ENCODE results near the gene RBM4.

RBM4 gene

GRCh38 chr11:66619080-66619554 is 19.4 kb upstream of the RBM4 start:
- DNase-seq (ENCODE audit: low read depth), result peak; percentile 48
- peak overlapping the region; percentile 80 for H3K4me3 ChIP-seq (ENCODE audit: low read depth, low read length)
- TF ChIP-seq CTCF (IDR thresholded peaks at IDR 0.05; ENCODE audit: insufficient read depth, low read depth, low read length, missing control alignments), result no peak

GRCh38 chr11:66624450-66624849 is 14.1 kb upstream of the RBM4 start:
- no peak for DNase-seq (ENCODE audit: low read depth)
- TF ChIP-seq CTCF (IDR thresholded peaks at IDR 0.05; ENCODE audit: insufficient read depth, low read depth, low read length, missing control alignments), result no peak
- no peak overlapping the region for H3K4me3 ChIP-seq (ENCODE audit: low read depth, low read length)

- TF ChIP-seq CTCF (IDR thresholded peaks at IDR 0.05; ENCODE audit: insufficient read depth, low read depth, low read length, missing control alignments), result no peak
These were observed 13.3 kb upstream of the RBM4 start for GRCh38 chr11:66625041-66625751.

GRCh38 chr11:66625752-66626149 is 12.8 kb upstream of the RBM4 start:
- no peak for DNase-seq (ENCODE audit: low read depth)
- TF ChIP-seq CTCF (IDR thresholded peaks at IDR 0.05; ENCODE audit: insufficient read depth, low read depth, low read length, missing control alignments), result no peak
- H3K4me3 ChIP-seq (ENCODE audit: low read depth, low read length), result no peak overlapping the region

More at GRCh38 chr11:66625041-66625751, 13.3 kb upstream of the RBM4 start:
- no peak for DNase-seq (ENCODE audit: low read depth)
- H3K4me3 ChIP-seq (ENCODE audit: low read depth, low read length), result no peak overlapping the region

GRCh38 chr11:66626382-66626781 is 12.1 kb upstream of the RBM4 start:
- TF ChIP-seq CTCF (IDR thresholded peaks at IDR 0.05; ENCODE audit: insufficient read depth, low read depth, low read length, missing control alignments), result no peak
- H3K4me3 ChIP-seq (ENCODE audit: low read depth, low read length), result no peak overlapping the region
- no peak for DNase-seq (ENCODE audit: low read depth)

- no peak for TF ChIP-seq CTCF (IDR thresholded peaks at IDR 0.05; ENCODE audit: insufficient read depth, low read depth, low read length, missing control alignments)
- no peak overlapping the region for H3K4me3 ChIP-seq (ENCODE audit: low read depth, low read length)
- no peak for DNase-seq (ENCODE audit: low read depth)
These were observed 11.6 kb upstream of the RBM4 start for GRCh38 chr11:66626926-66627325.

All from GM12865 (cell line).